ENCODE results near the gene HS3ST6. TPM values are rescaled to one million over a fixed set of nuclear protein-coding genes. Genes with fewer than 3 reads are reported as not detected.

HS3ST6 gene
- total and polyA plus RNA-seq, 9 of the 15 experiments (the other 6 are each of a cell fraction or from before 2014, with no cell fraction given): not detected

DNA sequence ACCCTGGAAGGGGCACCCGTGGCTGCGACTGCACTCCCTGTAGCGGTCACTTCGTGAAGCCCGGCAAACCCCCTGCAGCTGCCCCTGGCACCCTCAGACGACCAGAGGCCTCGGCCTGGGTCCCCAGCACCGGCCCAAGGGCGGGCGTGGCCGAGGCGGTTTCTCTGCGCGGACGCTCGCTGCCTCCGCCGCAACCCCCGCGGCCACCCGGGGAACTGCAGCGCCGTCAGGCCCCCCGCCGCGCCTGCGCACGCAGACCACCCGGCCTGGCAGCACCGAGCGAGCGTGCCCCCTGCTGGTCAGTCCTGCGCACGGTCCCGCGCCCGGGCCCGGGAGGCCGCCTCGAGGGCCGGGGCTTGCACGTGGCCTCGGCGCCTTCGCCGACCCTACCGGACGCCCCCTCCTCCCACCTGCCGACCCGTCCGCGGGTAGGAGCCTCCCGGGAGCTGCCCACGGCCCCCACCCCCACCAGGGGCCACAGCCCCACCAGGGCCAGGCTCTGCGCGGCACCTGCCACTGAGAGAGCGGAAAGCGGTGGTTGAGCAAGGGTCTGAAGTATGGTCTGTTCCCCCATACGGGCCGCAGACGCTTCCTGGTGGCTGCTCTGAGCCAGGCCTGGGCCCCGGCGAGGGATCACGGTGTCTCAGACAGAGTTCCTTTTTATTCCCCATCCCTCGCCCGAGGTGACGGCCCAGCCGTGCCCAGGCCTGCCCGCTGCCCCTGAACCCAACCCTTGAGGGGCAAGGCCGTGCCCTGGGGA lies 11.5 kb upstream of the HS3ST6 start (continued):
- peak; percentile 65; the same call in 1 of the 2 replicates for TF ChIP-seq HNRNPL (IDR thresholded peaks at IDR 0.05; ENCODE audit: low read depth, low read length)
- TF ChIP-seq, protein P1, sequence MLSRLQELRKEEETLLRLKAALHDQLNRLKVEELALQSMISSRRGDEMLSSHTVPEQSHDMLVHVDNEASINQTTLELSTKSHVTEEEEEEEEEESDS (CRISPR knock-in tag; IDR thresholded peaks at IDR 0.05): no peak
- no peak for TF ChIP-seq ZNF212 (CRISPR knock-in tag; IDR thresholded peaks at IDR 0.05)
- TF ChIP-seq CHCHD3 (CRISPR knock-in tag; IDR thresholded peaks at IDR 0.05): no peak
- TF ChIP-seq CBX3 (IDR thresholded peaks at IDR 0.05; ENCODE audit: borderline replicate concordance in 1 of 2, low read length in 2 of 2): peak in 1 of 2 experiments; percentile 69; a peak in 1 of 3 replicates
- peak; percentile 36; the same call in 1 of the 2 replicates for TF ChIP-seq HCFC1 (IDR thresholded peaks at IDR 0.05; ENCODE audit: low read depth, low read length)
- no peak for TF ChIP-seq TAF1 (IDR thresholded peaks at IDR 0.05; ENCODE audit: control insufficient read depth, extremely low read depth, insufficient read depth, low read length, severe bottlenecking)
- TF ChIP-seq, protein P2, sequence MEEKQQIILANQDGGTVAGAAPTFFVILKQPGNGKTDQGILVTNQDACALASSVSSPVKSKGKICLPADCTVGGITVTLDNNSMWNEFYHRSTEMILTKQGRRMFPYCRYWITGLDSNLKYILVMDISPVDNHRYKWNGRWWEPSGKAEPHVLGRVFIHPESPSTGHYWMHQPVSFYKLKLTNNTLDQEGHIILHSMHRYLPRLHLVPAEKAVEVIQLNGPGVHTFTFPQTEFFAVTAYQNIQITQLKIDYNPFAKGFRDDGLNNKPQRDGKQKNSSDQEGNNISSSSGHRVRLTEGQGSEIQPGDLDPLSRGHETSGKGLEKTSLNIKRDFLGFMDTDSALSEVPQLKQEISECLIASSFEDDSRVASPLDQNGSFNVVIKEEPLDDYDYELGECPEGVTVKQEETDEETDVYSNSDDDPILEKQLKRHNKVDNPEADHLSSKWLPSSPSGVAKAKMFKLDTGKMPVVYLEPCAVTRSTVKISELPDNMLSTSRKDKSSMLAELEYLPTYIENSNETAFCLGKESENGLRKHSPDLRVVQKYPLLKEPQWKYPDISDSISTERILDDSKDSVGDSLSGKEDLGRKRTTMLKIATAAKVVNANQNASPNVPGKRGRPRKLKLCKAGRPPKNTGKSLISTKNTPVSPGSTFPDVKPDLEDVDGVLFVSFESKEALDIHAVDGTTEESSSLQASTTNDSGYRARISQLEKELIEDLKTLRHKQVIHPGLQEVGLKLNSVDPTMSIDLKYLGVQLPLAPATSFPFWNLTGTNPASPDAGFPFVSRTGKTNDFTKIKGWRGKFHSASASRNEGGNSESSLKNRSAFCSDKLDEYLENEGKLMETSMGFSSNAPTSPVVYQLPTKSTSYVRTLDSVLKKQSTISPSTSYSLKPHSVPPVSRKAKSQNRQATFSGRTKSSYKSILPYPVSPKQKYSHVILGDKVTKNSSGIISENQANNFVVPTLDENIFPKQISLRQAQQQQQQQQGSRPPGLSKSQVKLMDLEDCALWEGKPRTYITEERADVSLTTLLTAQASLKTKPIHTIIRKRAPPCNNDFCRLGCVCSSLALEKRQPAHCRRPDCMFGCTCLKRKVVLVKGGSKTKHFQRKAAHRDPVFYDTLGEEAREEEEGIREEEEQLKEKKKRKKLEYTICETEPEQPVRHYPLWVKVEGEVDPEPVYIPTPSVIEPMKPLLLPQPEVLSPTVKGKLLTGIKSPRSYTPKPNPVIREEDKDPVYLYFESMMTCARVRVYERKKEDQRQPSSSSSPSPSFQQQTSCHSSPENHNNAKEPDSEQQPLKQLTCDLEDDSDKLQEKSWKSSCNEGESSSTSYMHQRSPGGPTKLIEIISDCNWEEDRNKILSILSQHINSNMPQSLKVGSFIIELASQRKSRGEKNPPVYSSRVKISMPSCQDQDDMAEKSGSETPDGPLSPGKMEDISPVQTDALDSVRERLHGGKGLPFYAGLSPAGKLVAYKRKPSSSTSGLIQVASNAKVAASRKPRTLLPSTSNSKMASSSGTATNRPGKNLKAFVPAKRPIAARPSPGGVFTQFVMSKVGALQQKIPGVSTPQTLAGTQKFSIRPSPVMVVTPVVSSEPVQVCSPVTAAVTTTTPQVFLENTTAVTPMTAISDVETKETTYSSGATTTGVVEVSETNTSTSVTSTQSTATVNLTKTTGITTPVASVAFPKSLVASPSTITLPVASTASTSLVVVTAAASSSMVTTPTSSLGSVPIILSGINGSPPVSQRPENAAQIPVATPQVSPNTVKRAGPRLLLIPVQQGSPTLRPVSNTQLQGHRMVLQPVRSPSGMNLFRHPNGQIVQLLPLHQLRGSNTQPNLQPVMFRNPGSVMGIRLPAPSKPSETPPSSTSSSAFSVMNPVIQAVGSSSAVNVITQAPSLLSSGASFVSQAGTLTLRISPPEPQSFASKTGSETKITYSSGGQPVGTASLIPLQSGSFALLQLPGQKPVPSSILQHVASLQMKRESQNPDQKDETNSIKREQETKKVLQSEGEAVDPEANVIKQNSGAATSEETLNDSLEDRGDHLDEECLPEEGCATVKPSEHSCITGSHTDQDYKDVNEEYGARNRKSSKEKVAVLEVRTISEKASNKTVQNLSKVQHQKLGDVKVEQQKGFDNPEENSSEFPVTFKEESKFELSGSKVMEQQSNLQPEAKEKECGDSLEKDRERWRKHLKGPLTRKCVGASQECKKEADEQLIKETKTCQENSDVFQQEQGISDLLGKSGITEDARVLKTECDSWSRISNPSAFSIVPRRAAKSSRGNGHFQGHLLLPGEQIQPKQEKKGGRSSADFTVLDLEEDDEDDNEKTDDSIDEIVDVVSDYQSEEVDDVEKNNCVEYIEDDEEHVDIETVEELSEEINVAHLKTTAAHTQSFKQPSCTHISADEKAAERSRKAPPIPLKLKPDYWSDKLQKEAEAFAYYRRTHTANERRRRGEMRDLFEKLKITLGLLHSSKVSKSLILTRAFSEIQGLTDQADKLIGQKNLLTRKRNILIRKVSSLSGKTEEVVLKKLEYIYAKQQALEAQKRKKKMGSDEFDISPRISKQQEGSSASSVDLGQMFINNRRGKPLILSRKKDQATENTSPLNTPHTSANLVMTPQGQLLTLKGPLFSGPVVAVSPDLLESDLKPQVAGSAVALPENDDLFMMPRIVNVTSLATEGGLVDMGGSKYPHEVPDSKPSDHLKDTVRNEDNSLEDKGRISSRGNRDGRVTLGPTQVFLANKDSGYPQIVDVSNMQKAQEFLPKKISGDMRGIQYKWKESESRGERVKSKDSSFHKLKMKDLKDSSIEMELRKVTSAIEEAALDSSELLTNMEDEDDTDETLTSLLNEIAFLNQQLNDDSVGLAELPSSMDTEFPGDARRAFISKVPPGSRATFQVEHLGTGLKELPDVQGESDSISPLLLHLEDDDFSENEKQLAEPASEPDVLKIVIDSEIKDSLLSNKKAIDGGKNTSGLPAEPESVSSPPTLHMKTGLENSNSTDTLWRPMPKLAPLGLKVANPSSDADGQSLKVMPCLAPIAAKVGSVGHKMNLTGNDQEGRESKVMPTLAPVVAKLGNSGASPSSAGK (IDR thresholded peaks at IDR 0.05): peak; percentile 98
- TF ChIP-seq CTBP1 (IDR thresholded peaks at IDR 0.05; ENCODE audit: borderline replicate concordance): peak; percentile 84; the same call in 1 of the 2 replicates
- no peak for TF ChIP-seq ZNF217 (CRISPR knock-in tag; IDR thresholded peaks at IDR 0.05)
- peak; percentile 71 for TF ChIP-seq RBFOX2 (IDR thresholded peaks at IDR 0.05; ENCODE audit: low read depth, low read length)
- no peak for TF ChIP-seq SRSF1 (IDR thresholded peaks at IDR 0.05; ENCODE audit: low read depth, low read length)
- no peak for TF ChIP-seq ZNF780A (CRISPR knock-in tag; IDR thresholded peaks at IDR 0.05)
- TF ChIP-seq MED1 (CRISPR knock-in tag; IDR thresholded peaks at IDR 0.05; ENCODE audit: borderline replicate concordance): no peak
- TF ChIP-seq, protein P3, sequence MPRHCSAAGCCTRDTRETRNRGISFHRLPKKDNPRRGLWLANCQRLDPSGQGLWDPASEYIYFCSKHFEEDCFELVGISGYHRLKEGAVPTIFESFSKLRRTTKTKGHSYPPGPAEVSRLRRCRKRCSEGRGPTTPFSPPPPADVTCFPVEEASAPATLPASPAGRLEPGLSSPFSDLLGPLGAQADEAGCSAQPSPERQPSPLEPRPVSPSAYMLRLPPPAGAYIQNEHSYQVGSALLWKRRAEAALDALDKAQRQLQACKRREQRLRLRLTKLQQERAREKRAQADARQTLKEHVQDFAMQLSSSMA (CRISPR knock-in tag; IDR thresholded peaks at IDR 0.05): no peak
